Measurements from ENCODE around the gene FRMD3.

FRMD3 gene

DNA sequence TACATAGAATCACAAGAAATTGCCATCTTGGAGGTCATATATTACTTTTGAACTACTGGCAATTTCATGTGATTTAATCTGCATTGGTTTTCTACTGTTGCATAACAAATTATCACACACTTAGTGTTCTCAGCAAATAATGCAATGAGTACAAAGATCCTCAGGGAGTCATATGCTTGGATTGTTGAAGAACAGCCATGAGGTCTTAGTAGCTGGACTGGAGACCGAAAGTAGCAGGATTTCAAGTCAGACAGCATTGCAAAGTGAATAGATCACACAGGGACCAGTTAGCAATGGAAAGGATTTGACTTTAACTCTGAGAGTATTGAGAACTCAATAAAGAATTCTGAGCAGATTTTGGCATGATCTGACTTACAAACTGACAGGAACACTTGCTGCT is 32.2 kb upstream of the FRMD3 start:
- H3K4me3 ChIP-seq (replicated peaks; ENCODE audit: low read depth, low read length) = no peak overlapping the region
- TF ChIP-seq, protein P1, sequence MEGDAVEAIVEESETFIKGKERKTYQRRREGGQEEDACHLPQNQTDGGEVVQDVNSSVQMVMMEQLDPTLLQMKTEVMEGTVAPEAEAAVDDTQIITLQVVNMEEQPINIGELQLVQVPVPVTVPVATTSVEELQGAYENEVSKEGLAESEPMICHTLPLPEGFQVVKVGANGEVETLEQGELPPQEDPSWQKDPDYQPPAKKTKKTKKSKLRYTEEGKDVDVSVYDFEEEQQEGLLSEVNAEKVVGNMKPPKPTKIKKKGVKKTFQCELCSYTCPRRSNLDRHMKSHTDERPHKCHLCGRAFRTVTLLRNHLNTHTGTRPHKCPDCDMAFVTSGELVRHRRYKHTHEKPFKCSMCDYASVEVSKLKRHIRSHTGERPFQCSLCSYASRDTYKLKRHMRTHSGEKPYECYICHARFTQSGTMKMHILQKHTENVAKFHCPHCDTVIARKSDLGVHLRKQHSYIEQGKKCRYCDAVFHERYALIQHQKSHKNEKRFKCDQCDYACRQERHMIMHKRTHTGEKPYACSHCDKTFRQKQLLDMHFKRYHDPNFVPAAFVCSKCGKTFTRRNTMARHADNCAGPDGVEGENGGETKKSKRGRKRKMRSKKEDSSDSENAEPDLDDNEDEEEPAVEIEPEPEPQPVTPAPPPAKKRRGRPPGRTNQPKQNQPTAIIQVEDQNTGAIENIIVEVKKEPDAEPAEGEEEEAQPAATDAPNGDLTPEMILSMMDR (IDR thresholded peaks at IDR 0.05; ENCODE audit: low read length, missing control alignments) = no peak
- DNase-seq (ENCODE audit: low read depth) = no peak

DNA sequence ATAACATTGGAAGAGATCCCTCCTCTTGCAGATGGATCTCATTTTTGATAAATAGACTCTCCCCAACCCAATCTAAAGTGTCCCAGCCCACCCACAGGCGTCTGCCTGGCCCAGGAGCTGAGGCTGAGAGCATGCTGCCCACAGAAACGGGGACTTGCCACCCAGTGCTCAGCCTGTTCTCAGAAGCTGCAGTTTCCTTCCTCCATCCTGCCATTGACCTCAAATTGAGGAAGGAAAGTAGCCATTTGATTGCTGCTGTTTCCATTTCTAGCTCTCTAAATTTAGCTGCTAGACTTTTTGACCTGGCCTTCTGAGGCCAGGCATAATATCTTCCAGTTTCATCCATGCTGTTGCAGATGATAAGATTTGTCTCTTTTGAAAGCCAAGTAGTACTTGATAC is 31.1 kb upstream of the FRMD3 start:
- TF ChIP-seq, protein P1 (IDR thresholded peaks at IDR 0.05; ENCODE audit: low read length, missing control alignments) = no peak
- DNase-seq (ENCODE audit: low read depth) = no peak
- H3K4me3 ChIP-seq (replicated peaks; ENCODE audit: low read depth, low read length) = no peak overlapping the region

DNA sequence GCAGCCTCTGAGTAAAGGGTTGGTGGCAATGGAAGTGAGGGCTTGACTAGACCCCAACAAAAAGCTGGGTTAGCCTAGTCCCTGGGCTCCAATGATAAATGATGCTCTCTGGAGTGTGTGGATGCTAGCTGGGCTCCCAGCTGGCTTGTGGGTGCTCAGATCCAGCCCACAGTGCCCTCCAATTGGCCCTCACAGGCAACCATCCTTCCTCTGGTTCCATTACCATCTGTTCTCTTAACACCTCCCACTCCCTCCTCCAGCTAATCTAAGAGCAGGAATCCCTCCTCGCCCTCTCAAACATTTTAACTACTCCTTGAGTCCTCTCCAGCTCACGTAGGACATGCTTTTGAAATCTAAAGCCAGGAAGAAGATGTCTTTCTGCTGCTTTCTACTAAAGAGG is 25.2 kb upstream of the FRMD3 start:
- TF ChIP-seq, protein P1 (IDR thresholded peaks at IDR 0.05; ENCODE audit: low read length, missing control alignments) = no peak
- no peak overlapping the region for H3K4me3 ChIP-seq (replicated peaks; ENCODE audit: low read depth, low read length)
- no peak for DNase-seq (ENCODE audit: low read depth)

DNA sequence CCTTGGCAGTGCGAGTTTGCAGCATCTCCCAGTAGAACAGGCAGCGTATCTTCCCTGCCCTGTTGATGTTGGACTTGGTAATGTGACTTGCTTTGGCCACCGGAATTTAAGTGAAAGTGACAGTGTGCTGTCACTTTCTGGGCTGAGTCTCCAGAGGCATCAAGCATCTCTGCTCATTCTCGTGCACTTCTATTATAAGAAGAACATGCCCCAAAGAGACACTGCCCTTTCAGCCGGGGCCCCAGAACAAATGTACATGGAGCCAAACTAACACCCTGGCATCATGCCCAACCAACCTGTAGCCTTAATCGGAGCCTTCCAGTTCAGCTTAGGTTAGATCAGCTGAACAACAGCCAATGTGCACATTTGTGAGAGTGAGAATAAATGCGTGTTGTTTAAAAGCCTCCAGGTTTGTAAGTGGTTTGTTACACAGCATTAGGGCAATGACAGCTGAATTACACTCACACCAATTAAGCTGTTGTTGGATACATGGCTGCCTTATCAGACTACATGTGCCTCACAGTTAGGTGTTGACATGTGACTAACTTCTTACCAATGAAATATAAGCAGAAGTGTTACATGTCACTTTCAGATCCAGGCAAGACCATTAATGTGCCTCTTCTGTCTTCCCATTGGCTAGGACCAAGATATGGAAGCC is 22.1 kb upstream of the FRMD3 start:
- DNase-seq (ENCODE audit: low read depth) = no peak
- TF ChIP-seq, protein P1 (IDR thresholded peaks at IDR 0.05; ENCODE audit: low read length, missing control alignments) = no peak
- no peak overlapping the region for H3K4me3 ChIP-seq (replicated peaks; ENCODE audit: low read depth, low read length)

DNA sequence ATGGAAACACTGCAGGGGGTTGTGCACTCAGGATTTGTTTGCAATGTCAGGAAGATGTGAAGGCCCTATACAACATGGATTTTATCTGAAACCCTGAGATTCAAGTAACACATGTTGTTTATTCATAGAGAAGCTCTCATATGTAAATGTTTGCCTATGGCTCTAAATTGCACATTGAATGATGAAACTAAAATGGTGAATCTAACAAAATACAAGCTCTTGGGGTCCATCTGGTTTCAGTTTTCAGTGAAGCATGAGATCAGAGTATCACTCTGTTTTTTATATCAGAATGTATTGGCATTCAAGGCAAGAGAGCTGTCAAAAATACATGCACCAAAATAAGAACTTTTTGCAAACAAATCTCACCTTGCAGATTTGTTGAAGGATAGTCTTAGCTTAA is 19.6 kb upstream of the FRMD3 start:
- H3K4me3 ChIP-seq (replicated peaks; ENCODE audit: low read depth, low read length) = no peak overlapping the region
- DNase-seq (ENCODE audit: low read depth) = no peak
- TF ChIP-seq, protein P1 (IDR thresholded peaks at IDR 0.05; ENCODE audit: low read length, missing control alignments) = no peak

DNA sequence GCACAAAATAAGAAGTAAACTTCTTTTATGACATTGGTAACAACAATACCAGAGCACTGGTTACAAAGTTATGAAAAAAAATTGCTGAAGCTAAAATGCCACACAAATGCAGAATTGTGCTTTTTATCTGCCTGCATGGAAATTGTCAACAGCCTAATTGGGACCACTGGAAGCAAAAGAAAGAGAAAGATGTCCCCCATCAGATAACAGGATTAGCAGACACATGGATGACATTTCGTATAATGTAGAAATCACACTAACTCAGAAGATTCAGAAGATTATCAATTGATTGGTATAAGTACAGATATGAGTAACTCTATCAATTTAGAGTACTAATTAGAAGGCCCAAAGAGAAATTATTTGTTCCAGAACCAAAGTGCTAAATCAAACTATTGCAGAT is 19.1 kb upstream of the FRMD3 start:
- DNase-seq (ENCODE audit: low read depth) = no peak
- TF ChIP-seq, protein P1 (IDR thresholded peaks at IDR 0.05; ENCODE audit: low read length, missing control alignments) = no peak
- H3K4me3 ChIP-seq (replicated peaks; ENCODE audit: low read depth, low read length) = no peak overlapping the region

DNA sequence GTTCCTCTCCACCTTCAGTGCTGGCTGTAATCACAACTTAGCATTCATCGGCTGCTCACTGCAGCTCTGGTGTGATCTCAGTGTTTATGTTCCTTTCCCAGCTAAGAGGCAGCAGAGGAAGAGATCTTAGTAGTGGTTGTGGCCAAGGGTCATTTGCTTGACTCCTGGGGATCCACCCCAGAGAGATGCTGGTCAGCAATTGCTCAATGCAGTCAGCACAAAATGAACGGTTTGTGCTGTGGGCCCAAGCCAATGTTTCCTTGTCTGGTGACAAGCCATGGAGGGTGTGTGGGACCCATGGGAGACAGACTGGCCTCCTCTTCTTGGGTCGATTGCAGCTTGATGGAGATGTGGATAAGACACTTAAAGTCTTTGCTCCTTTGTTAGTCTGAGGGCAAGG is 16.1 kb upstream of the FRMD3 start:
- H3K4me3 ChIP-seq (replicated peaks; ENCODE audit: low read depth, low read length) = no peak overlapping the region
- TF ChIP-seq, protein P1 (IDR thresholded peaks at IDR 0.05; ENCODE audit: low read length, missing control alignments) = no peak

More for the DNA sequence above, 16.1 kb upstream of the FRMD3 start:
- DNase-seq (ENCODE audit: low read depth) = no peak
